HepG2 (cell line): ENCODE data around the gene CD9. TPM values are rescaled to one million over a fixed set of nuclear protein-coding genes. Genes with fewer than 3 reads are reported as not detected.

Experiments
- BCLAF1 ChIP-seq: fragments of 450-650 bp; IDR thresholded peaks from 2 replicates; pipeline ENCODE4 v1.6.1; 2017; ENCODE audit warnings: mild to moderate bottlenecking
- CBX5 ChIP-seq: sonication (generic); formaldehyde crosslinking; IDR thresholded peaks from 2 replicates; pipeline ENCODE4 v1.4.0; 2020; ENCODE audit warnings: missing genetic modification reagents, borderline replicate concordance
- CTCF ChIP-seq: sonication (generic); formaldehyde crosslinking; IDR thresholded peaks from 2 replicates; pipeline ENCODE4 v1.5.0; 2020; ENCODE audit warnings: mild to moderate bottlenecking, missing genetic modification reagents, moderate library complexity
- GFI1 ChIP-seq: sonication (generic); formaldehyde crosslinking; IDR thresholded peaks from 2 replicates; pipeline ENCODE4 v1.5.0; 2020; ENCODE audit warnings: missing genetic modification reagents, mild to moderate bottlenecking, borderline replicate concordance
- KAT2B ChIP-seq: fragments of 150-350 bp; IDR thresholded peaks from 2 replicates; pipeline ENCODE4 v1.6.1; 2014; ENCODE audit warnings: low read depth, low read length, borderline replicate concordance
- PLRG1 ChIP-seq: fragments of 450-650 bp; conservative IDR thresholded peaks from 2 replicates; pipeline ENCODE4 v1.6.1; 2016
- ZIK1 ChIP-seq: sonication (generic); formaldehyde crosslinking; IDR thresholded peaks from 2 replicates; pipeline ENCODE4 v1.5.0; 2020; ENCODE audit warnings: mild to moderate bottlenecking, low read depth, missing genetic modification reagents, borderline replicate concordance
- ZNF275 ChIP-seq: sonication (generic); formaldehyde crosslinking; IDR thresholded peaks from 2 replicates; pipeline ENCODE4 v1.8.0; 2022; ENCODE audit warnings: missing genetic modification reagents, mild to moderate bottlenecking, inconsistent platforms, borderline replicate concordance
- ZNF687 ChIP-seq: sonication (generic); formaldehyde crosslinking; IDR thresholded peaks from 2 replicates; pipeline ENCODE4 v1.5.1; 2020; ENCODE audit warnings: mild to moderate bottlenecking, missing genetic modification reagents, moderate library complexity
- ZNF746 ChIP-seq: sonication (generic); formaldehyde crosslinking; IDR thresholded peaks from 2 replicates; pipeline ENCODE4 v1.8.0; 2022; ENCODE audit warnings: mild to moderate bottlenecking, missing genetic modification reagents
- ZNF768 ChIP-seq: sonication (generic); formaldehyde crosslinking; IDR thresholded peaks from 2 replicates; pipeline ENCODE4 v1.4.0; 2020; ENCODE audit warnings: missing genetic modification reagents
- polyA plus RNA-seq, 8 experiments: library from polyadenylated mRNA; depleted of rRNA in 3 of 8; stranded (reverse) in 7 of 8; unstranded in 1 of 8; fragments of >200 nt; fragmentation: Illumina TruSeq in 4 of 8; extraction: Trizol in 4 of 8; gene quantifications; 2 replicates each; pipeline versions ENCODE4 v1.2.1 to v1.2.3, GENCODE V29; 2011 to 2016; ENCODE audit warnings: low read depth in 4 of 8, missing spikeins in 1 of 8, mixed read lengths in 1 of 8; ENCODE audit not compliant: insufficient read depth in 1 of 8
- total RNA-seq, 5 experiments: library from RNA; depleted of rRNA; stranded (reverse); fragments of >200 nt; fragmentation: Illumina TruSeq; extraction: Trizol; gene quantifications; 2 replicates each; pipeline ENCODE4 v1.2.3, GENCODE V29; 2016; ENCODE audit warnings: low read depth in 1 of 5
- TF ChIP-seq, protein P1 (sequence below): sonication (generic); formaldehyde crosslinking; IDR thresholded peaks from 2 replicates; pipeline ENCODE4 v1.5.1; 2020; ENCODE audit warnings: missing genetic modification reagents, mild to moderate bottlenecking, borderline replicate concordance
- TF ChIP-seq, protein P2 (sequence below): sonication (generic); formaldehyde crosslinking; IDR thresholded peaks from 2 replicates; pipeline ENCODE4 v1.8.0; 2022; ENCODE audit warnings: missing genetic modification reagents, mild to moderate bottlenecking, borderline replicate concordance

Gene CD9
- total and polyA plus RNA-seq, 2 of the 13 experiments (the other 11 are each of a cell fraction or from before 2014, with no cell fraction given), result 5.8 to 38.3 TPM

- TF ChIP-seq ZNF687 (no peak), CTCF (CRISPR knock-in tag) (peak; percentile 92), KAT2B (no peak), GFI1 (CRISPR knock-in tag) (no peak), BCLAF1 (no peak), ZIK1 (CRISPR knock-in tag) (no peak), ZNF275 (CRISPR knock-in tag) (no peak), PLRG1 (no peak), CBX5 (CRISPR knock-in tag) (0 out of 2 replicates have a peak, but pooled peaks have one; percentile 26), ZNF746 (CRISPR knock-in tag) (no peak), ZNF768 (no peak)
- TF ChIP-seq, protein P1, sequence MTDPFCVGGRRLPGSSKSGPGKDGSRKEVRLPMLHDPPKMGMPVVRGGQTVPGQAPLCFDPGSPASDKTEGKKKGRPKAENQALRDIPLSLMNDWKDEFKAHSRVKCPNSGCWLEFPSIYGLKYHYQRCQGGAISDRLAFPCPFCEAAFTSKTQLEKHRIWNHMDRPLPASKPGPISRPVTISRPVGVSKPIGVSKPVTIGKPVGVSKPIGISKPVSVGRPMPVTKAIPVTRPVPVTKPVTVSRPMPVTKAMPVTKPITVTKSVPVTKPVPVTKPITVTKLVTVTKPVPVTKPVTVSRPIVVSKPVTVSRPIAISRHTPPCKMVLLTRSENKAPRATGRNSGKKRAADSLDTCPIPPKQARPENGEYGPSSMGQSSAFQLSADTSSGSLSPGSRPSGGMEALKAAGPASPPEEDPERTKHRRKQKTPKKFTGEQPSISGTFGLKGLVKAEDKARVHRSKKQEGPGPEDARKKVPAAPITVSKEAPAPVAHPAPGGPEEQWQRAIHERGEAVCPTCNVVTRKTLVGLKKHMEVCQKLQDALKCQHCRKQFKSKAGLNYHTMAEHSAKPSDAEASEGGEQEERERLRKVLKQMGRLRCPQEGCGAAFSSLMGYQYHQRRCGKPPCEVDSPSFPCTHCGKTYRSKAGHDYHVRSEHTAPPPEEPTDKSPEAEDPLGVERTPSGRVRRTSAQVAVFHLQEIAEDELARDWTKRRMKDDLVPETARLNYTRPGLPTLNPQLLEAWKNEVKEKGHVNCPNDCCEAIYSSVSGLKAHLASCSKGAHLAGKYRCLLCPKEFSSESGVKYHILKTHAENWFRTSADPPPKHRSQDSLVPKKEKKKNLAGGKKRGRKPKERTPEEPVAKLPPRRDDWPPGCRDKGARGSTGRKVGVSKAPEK (CRISPR knock-in tag), result no peak
- TF ChIP-seq, protein P2, sequence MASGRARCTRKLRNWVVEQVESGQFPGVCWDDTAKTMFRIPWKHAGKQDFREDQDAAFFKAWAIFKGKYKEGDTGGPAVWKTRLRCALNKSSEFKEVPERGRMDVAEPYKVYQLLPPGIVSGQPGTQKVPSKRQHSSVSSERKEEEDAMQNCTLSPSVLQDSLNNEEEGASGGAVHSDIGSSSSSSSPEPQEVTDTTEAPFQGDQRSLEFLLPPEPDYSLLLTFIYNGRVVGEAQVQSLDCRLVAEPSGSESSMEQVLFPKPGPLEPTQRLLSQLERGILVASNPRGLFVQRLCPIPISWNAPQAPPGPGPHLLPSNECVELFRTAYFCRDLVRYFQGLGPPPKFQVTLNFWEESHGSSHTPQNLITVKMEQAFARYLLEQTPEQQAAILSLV (CRISPR knock-in tag), result no peak
Measured at GRCh38 chr12:6285063-6285477, 84.9 kb downstream of the CD9 start (continued).
